Duodenal mucosa (tissue), 2 donors: ENCODE results near the gene LRIT2.

Source experiments
- H3K27ac ChIP-seq: one replicate; pipeline ENCODE4 v1.7.0; 2013; ENCODE audit warnings: low read depth, low read length
- H3K27me3 ChIP-seq, 2 donors: one replicate each; pipeline ENCODE4 v1.7.0; 2013; ENCODE audit warnings: low read length in 2 of 2, control low read depth in 1 of 2; ENCODE audit not compliant: insufficient read depth in 2 of 2, control insufficient read depth in 1 of 2
- H3K36me3 ChIP-seq, 2 donors: one replicate each; pipeline ENCODE4 v1.7.0; 2013; ENCODE audit warnings: low read length in 2 of 2, control low read depth in 1 of 2; ENCODE audit not compliant: insufficient read depth in 2 of 2, control insufficient read depth in 1 of 2
- H3K4me1 ChIP-seq, 2 donors: one replicate each; pipeline ENCODE4 v1.7.0; 2013; ENCODE audit warnings: low read length in 2 of 2, control low read depth in 1 of 2; ENCODE audit not compliant: insufficient read depth in 2 of 2, control insufficient read depth in 1 of 2
- H3K4me3 ChIP-seq, 2 donors: one replicate each; pipeline ENCODE4 v1.7.0; 2013; ENCODE audit warnings: low read length in 2 of 2, low read depth in 1 of 2
- H3K9ac ChIP-seq, 2 donors: one replicate each; pipeline ENCODE4 v1.7.0; 2013; ENCODE audit warnings: low read length in 2 of 2, low read depth in 1 of 2
- H3K9me3 ChIP-seq, 2 donors: one replicate each; pipeline ENCODE4 v1.7.0; 2013; ENCODE audit warnings: low read length in 2 of 2, control low read depth in 1 of 2; ENCODE audit not compliant: control insufficient read depth in 1 of 2

The LRIT2 gene

DNA sequence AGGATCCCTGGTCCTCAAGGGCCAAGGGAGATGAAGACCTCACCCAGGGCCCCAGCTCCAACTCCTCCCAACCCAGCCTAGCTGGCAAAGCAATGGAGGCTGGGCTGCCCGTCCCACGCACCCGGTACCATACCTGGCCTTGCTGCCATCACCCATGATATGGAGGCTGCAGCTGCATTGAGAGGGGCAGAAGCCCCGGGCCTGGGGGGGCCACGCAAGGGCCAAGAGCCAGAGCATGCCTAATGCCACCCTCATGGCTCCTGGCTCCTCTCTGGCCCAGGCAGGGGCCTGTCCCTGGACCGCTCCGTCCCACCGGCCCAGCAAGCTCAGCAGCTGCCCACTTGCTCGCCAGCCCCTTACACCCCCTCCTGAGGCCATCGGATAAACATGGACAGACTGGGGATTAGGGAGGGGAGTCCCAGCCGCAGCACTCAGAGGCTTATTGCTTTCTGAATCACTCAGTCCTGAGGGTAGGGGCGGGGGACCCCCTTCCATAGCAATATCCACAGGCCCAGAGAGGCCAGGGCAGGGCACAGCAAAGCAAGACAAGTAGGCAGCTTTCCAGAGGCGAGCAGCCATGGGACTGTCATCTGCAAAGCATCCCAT is 15.9 kb upstream of the LRIT2 start, which contains the start of gene LRIT1:
Gene LRIT1, minus strand, starts transcription at position 362 of the 606 bp plus-strand sequence. Its CDS starts 107 bp downstream, at position 255.
- no peaks in the 10 kb centered on the region for H3K36me3 ChIP-seq
- H3K4me1 ChIP-seq = no peaks in the 10 kb centered on the region
- H3K27ac ChIP-seq = no peak within 1 kb of the TSS
- no peaks in the 10 kb centered on the region for H3K27me3 ChIP-seq
- H3K9me3 ChIP-seq = no peaks in the 10 kb centered on the region
- H3K4me3 ChIP-seq = no peak within 1 kb of the TSS
- no peak within 1 kb of the TSS for H3K9ac ChIP-seq

GRCh38 chr10:84238909-84239308 is 13.6 kb upstream of the LRIT2 start:
- Histone ChIP-seq H3K9ac (no peak overlapping the region), H3K9me3 (no peaks in the 10 kb centered on the region), H3K27ac (no peak overlapping the region), H3K4me1 (no peaks in the 10 kb centered on the region), H3K27me3 (no peaks in the 10 kb centered on the region), H3K36me3 (no peaks in the 10 kb centered on the region), H3K4me3 (no peak overlapping the region)

- H3K27ac ChIP-seq = no peak overlapping the region
- no peak overlapping the region for H3K9ac ChIP-seq
- no peaks in the 10 kb centered on the region for H3K9me3 ChIP-seq
- no peak overlapping the region for H3K4me3 ChIP-seq
- no peaks in the 10 kb centered on the region for H3K4me1 ChIP-seq
- H3K36me3 ChIP-seq = no peaks in the 10 kb centered on the region
- H3K27me3 ChIP-seq = no peaks in the 10 kb centered on the region
Measured at GRCh38 chr10:84237199-84238051, 12.1 kb upstream of the LRIT2 start.

DNA sequence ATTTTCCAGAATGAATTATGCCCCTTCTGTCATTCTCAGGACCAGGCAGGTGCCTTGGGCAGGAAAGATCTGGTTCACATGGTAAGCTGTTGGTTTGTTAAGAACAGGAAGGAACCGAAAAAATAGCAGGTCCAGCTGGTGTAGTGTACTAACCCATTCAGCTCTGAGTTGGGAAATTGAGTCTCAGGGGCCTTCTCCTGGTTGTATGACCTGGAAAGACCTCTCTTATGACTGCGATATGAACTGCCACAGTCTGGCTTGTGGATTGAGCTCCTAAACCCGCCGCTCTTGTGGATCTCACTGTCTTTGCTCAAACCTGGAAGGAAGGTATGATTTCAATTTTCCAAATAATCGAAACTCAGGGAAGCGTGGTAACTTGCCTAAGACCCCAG is 11.5 kb upstream of the LRIT2 start:
- H3K27me3 ChIP-seq = no peaks in the 10 kb centered on the region
- H3K27ac ChIP-seq = no peak overlapping the region
- no peaks in the 10 kb centered on the region for H3K4me1 ChIP-seq
- no peaks in the 10 kb centered on the region for H3K9me3 ChIP-seq
- H3K36me3 ChIP-seq = no peaks in the 10 kb centered on the region
- H3K9ac ChIP-seq = no peak overlapping the region
- no peak overlapping the region for H3K4me3 ChIP-seq

GRCh38 chr10:84235096-84235495 is 9.8 kb upstream of the LRIT2 start:
- no peak overlapping the region for H3K27ac ChIP-seq
- H3K4me3 ChIP-seq = no peak overlapping the region
- H3K9me3 ChIP-seq = no peaks in the 10 kb centered on the region
- H3K4me1 ChIP-seq = no peaks in the 10 kb centered on the region
- H3K9ac ChIP-seq = no peak overlapping the region
- H3K36me3 ChIP-seq = no peaks in the 10 kb centered on the region
- H3K27me3 ChIP-seq = no peaks in the 10 kb centered on the region

- Histone ChIP-seq H3K27ac (no peak overlapping the region), H3K4me1 (no peaks in the 10 kb centered on the region), H3K36me3 (no peaks in the 10 kb centered on the region), H3K27me3 (no peaks in the 10 kb centered on the region), H3K9me3 (no peaks in the 10 kb centered on the region), H3K4me3 (no peak overlapping the region), H3K9ac (no peak overlapping the region)
Measured at GRCh38 chr10:84234479-84234878, 9.1 kb upstream of the LRIT2 start.

GRCh38 chr10:84233940-84234339 is 8.6 kb upstream of the LRIT2 start:
- no peaks in the 10 kb centered on the region for H3K36me3 ChIP-seq
- H3K27ac ChIP-seq = no peak overlapping the region
- H3K9ac ChIP-seq = no peak overlapping the region
- no peaks in the 10 kb centered on the region for H3K9me3 ChIP-seq
- no peak overlapping the region for H3K4me3 ChIP-seq
- no peaks in the 10 kb centered on the region for H3K27me3 ChIP-seq
- H3K4me1 ChIP-seq = no peaks in the 10 kb centered on the region

- no peak overlapping the region for H3K4me3 ChIP-seq
- H3K9me3 ChIP-seq = no peaks in the 10 kb centered on the region
- no peaks in the 10 kb centered on the region for H3K27me3 ChIP-seq
- no peaks in the 10 kb centered on the region for H3K36me3 ChIP-seq
- H3K27ac ChIP-seq = no peak overlapping the region
- H3K4me1 ChIP-seq = no peaks in the 10 kb centered on the region
- H3K9ac ChIP-seq = no peak overlapping the region
Measured at GRCh38 chr10:84232376-84232775, 7.0 kb upstream of the LRIT2 start.

DNA sequence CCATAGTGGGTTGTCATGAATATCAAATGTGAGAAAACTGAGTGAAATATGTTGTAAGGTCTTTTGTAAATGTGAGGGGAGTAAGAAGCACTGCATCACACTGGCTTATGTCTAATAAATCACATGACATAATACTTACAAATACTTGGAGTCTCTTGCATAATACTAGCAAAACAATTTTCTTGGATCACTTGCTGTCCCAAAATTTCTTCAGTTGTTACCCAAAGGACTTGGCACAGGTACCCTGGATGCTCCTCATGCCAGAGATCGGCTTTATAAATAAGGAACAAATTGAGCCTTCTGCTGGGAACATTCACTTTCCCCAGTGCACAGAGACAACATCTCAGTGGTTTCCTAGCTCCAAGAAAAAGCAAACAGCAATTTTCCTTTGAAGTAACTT is 5.0 kb upstream of the LRIT2 start:
- Histone ChIP-seq H3K36me3 (no peaks in the 10 kb centered on the region), H3K4me3 (no peak overlapping the region), H3K9ac (no peak overlapping the region), H3K27me3 (no peaks in the 10 kb centered on the region), H3K27ac (no peak overlapping the region), H3K4me1 (no peaks in the 10 kb centered on the region), H3K9me3 (no peaks in the 10 kb centered on the region)

DNA sequence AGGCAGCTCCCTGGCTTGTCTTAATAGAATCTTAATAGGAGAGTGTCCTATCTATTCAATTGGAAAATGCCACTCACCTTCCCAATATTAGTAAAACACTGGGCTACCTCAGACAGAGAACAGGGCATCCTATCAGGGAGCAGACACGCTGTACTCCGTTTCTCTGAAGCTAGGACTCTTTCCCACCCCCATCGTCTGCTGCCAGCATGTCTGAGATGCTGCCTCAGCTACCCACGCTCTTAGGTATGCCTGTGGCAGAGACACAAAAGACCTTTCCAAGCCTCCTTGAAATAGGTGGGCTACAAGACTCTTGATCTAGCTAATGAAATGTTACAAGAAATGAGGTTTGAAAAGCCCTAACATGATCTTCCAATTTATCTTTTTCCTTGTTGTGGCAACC is 2.5 kb upstream of the LRIT2 start:
- no peak overlapping the region for H3K4me3 ChIP-seq
- no peaks in the 10 kb centered on the region for H3K9me3 ChIP-seq
- no peak overlapping the region for H3K9ac ChIP-seq
- no peak overlapping the region for H3K27ac ChIP-seq
- H3K27me3 ChIP-seq = no peaks in the 10 kb centered on the region
- H3K4me1 ChIP-seq = no peaks in the 10 kb centered on the region
- H3K36me3 ChIP-seq = no peaks in the 10 kb centered on the region
